ENCODE data around the gene MSI2.
"Not testable (repeated sequence)": the region's sequence is repeated elsewhere in the genome, so short reads cannot be mapped to it uniquely, and the experiment has no call there.

Gene MSI2

DNA sequence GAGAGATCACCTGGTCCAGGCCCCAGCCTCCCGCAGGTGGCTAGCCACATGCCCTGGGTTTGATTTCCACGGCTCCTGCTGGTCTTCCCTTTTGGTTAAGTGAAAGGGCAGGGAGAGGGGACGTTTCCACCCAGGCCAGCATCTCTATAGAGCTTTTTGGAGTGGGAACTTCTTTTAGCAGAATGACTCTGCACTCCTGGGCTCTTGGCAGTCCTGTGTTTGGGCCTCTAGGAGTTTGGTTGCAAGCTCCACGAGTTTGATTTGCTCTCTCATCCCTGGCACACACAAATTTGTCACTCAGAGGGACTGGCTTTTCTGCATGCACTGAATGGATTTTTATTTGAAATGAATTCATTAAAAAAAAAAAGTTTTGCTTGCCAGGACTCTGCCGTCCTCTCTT, 32.8 kb downstream of the MSI2 start:
- peaks cover 68% of the 10 kb centered on the region for H3K4me1 Mint-ChIP-seq
- ATAC-seq (no peak), DNase-seq (no peak)
- H3K4me3 Mint-ChIP-seq = no peak overlapping the region
- no peaks in the 10 kb centered on the region for H3K9me3 Mint-ChIP-seq
- no peak overlapping the region for H3K27ac Mint-ChIP-seq
- H3K27me3 Mint-ChIP-seq = no peaks in the 10 kb centered on the region

GRCh38 chr17:57289613-57290012, 33.3 kb downstream of the MSI2 start:
- Mint-ChIP-seq H3K27me3 (no peaks in the 10 kb centered on the region), H3K4me3 (no peak overlapping the region), H3K4me1 (peaks cover 68% of the 10 kb centered on the region), H3K27ac (no peak overlapping the region), H3K9me3 (no peaks in the 10 kb centered on the region)
- ATAC-seq (no peak), DNase-seq (no peak)

GRCh38 chr17:57290981-57291380, 34.7 kb downstream of the MSI2 start:
- H3K27me3 Mint-ChIP-seq = no peaks in the 10 kb centered on the region
- no peaks in the 10 kb centered on the region for H3K9me3 Mint-ChIP-seq
- no peak overlapping the region for H3K4me3 Mint-ChIP-seq
- ATAC-seq = no peak
- H3K27ac Mint-ChIP-seq = no peak overlapping the region
- DNase-seq = no peak
- H3K4me1 Mint-ChIP-seq = peaks cover 68% of the 10 kb centered on the region

DNA sequence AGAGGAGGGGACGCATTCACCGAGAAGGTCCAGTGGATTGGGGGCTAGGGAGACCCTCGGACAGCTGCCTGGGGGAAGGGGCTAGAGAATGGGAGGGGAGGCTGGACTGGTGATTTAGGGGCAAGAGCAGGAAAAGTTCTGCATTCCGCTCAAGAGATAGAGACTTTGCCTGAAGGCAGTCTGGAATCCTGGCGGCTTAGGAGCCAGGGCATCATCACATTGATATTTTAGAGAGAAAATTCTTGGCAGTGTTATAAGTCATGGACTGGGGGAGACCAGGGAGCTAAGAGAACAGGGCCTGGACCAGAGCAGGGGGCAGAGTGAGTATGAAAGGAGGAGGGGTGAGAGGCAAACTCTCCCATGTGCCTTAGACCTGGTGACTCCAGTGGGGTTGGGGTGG, 35.8 kb downstream of the MSI2 start:
- no peak overlapping the region for H3K4me3 Mint-ChIP-seq
- DNase-seq (no peak), ATAC-seq (no peak)
- no peaks in the 10 kb centered on the region for H3K27me3 Mint-ChIP-seq
- no peaks in the 10 kb centered on the region for H3K9me3 Mint-ChIP-seq
- H3K27ac Mint-ChIP-seq = peak overlapping the region in 1 of 2 donors; percentile 63
- H3K4me1 Mint-ChIP-seq = peaks cover 61% of the 10 kb centered on the region

GRCh38 chr17:57293077-57293476, 36.8 kb downstream of the MSI2 start:
- ATAC-seq = no peak
- no peak overlapping the region for H3K27ac Mint-ChIP-seq
- no peaks in the 10 kb centered on the region for H3K9me3 Mint-ChIP-seq
- no peak overlapping the region for H3K4me3 Mint-ChIP-seq
- H3K4me1 Mint-ChIP-seq = peaks cover 51% of the 10 kb centered on the region
- DNase-seq = no peak
- H3K27me3 Mint-ChIP-seq = no peaks in the 10 kb centered on the region

GRCh38 chr17:57294101-57294500, 37.8 kb downstream of the MSI2 start:
- Mint-ChIP-seq H3K9me3 (peaks cover 2 to 3% of the 10 kb centered on the region in 2 donors), H3K4me3 (no peak overlapping the region), H3K4me1 (peaks cover 44% of the 10 kb centered on the region), H3K27ac (peak overlapping the region in 1 of 2 donors; percentile 38), H3K27me3 (no peaks in the 10 kb centered on the region)
- DNase-seq (no peak), ATAC-seq (no peak)

GRCh38 chr17:57294629-57295501, 38.5 kb downstream of the MSI2 start:
- ATAC-seq (peak; percentile 96), DNase-seq (peak; percentile 41 to 42)
- H3K27ac Mint-ChIP-seq = peak overlapping the region in 1 of 2 donors; percentile 7
- H3K27me3 Mint-ChIP-seq = no peaks in the 10 kb centered on the region
- peaks cover 6 to 9% of the 10 kb centered on the region in 2 donors for H3K9me3 Mint-ChIP-seq
- peaks cover 36% of the 10 kb centered on the region for H3K4me1 Mint-ChIP-seq
- H3K4me3 Mint-ChIP-seq = peak overlapping the region; percentile 36 to 39

GRCh38 chr17:57295526-57296023, 39.3 kb downstream of the MSI2 start:
- H3K4me1 Mint-ChIP-seq = peaks cover 38% of the 10 kb centered on the region
- ATAC-seq (no peak), DNase-seq (no peak)

GRCh38 chr17:57296231-57296630, 39.9 kb downstream of the MSI2 start:
- peaks cover 20 to 22% of the 10 kb centered on the region in 2 donors for H3K9me3 Mint-ChIP-seq
- H3K4me1 Mint-ChIP-seq = peaks cover 44% of the 10 kb centered on the region
- H3K27me3 Mint-ChIP-seq = no peaks in the 10 kb centered on the region
- ATAC-seq = no peak
- DNase-seq = no peak
- no peak overlapping the region for H3K27ac Mint-ChIP-seq
- no peak overlapping the region for H3K4me3 Mint-ChIP-seq

More at GRCh38 chr17:57295526-57296023, 39.3 kb downstream of the MSI2 start:
- H3K4me3 Mint-ChIP-seq = peak overlapping the region; percentile 16 to 36
- H3K27ac Mint-ChIP-seq = no peak overlapping the region
- no peaks in the 10 kb centered on the region for H3K27me3 Mint-ChIP-seq
- H3K9me3 Mint-ChIP-seq = peaks cover 13 to 16% of the 10 kb centered on the region in 2 donors

DNA sequence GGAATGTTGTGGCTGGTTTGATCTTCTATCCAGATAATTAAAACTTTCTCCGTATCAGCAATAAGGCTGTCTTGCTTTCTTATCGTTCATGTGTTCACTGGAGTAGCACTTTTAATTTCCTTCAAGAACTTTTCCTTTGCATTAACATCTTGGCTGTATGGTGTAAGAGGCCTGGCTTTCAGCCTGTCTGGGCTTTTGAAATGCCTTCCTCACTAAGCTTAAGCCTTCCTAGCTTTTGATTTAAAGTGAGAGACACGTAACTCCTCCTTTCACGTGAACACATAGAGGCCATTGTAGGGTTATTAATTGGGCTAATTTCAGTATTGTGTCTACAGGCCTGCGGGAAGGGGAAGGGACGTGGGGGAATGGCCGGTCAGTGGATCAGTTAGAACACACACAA, 42.9 kb downstream of the MSI2 start:
- ATAC-seq = no peak
- DNase-seq = no peak
- no peak overlapping the region for H3K27ac Mint-ChIP-seq
- H3K4me3 Mint-ChIP-seq = no peak overlapping the region
- H3K27me3 Mint-ChIP-seq = no peaks in the 10 kb centered on the region
- peaks cover 53% of the 10 kb centered on the region for H3K4me1 Mint-ChIP-seq
- peaks cover 23 to 24% of the 10 kb centered on the region in 2 donors for H3K9me3 Mint-ChIP-seq

- Mint-ChIP-seq H3K9me3 (peaks cover 23 to 24% of the 10 kb centered on the region in 2 donors), H3K4me1 (peaks cover 39% of the 10 kb centered on the region)
- H3K27me3 Mint-ChIP-seq, ATAC-seq, DNase-seq, H3K27ac Mint-ChIP-seq, H3K4me3 Mint-ChIP-seq: not testable (repeated sequence)
Observed at GRCh38 chr17:57300592-57300991, 44.3 kb downstream of the MSI2 start.

GRCh38 chr17:57302690-57303465, 46.6 kb downstream of the MSI2 start:
- peak in 1 of 2 donors; percentile 17 for DNase-seq
- peaks cover 43% of the 10 kb centered on the region for H3K4me1 Mint-ChIP-seq
- H3K27ac Mint-ChIP-seq = peak overlapping the region in 1 of 2 donors; percentile 81
- H3K9me3 Mint-ChIP-seq = peaks cover 23 to 24% of the 10 kb centered on the region in 2 donors
- peak overlapping the region; percentile 27 to 60 for H3K4me3 Mint-ChIP-seq
- H3K27me3 Mint-ChIP-seq = no peaks in the 10 kb centered on the region
- ATAC-seq = peak; percentile 82

DNA sequence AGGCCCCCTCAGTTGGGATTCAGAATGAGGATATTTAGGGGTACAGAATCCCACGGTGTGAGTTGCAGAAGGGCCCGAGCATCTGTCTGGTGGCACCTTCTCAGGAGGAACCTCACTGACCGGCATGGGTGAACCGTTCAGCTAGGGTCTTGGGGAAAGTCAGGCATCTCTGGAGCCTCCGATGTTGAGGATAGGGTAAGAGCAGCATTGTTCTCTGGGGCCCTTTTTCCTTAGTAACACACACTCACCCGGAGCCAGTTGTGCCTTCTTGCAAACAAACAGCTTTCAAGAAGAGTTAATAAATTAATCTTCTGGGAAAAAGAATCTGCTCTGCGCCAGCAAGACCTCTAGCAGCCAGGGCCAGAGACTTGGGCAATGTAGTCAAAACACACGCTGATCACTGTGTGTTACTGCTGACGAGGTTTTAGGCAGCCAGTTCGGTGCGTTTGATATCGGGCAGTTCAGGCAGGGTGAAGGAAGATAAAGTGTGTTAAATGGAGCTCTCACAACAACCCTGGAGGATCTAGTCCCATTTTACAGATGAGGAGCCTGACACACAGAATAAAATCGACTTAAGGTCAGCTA, 48.9 kb downstream of the MSI2 start:
- ATAC-seq (no peak), DNase-seq (no peak)
- Mint-ChIP-seq H3K9me3 (peaks cover 11 to 13% of the 10 kb centered on the region in 2 donors), H3K27me3 (no peaks in the 10 kb centered on the region), H3K27ac (peak overlapping the region in 1 of 2 donors; percentile 82), H3K4me1 (peaks cover 65% of the 10 kb centered on the region), H3K4me3 (no peak overlapping the region)

GRCh38 chr17:57305908-57306504, 49.7 kb downstream of the MSI2 start:
- Mint-ChIP-seq H3K9me3 (peaks cover 4 to 6% of the 10 kb centered on the region in 2 donors), H3K4me3 (no peak overlapping the region), H3K27me3 (no peaks in the 10 kb centered on the region), H3K4me1 (peaks cover 61% of the 10 kb centered on the region), H3K27ac (peak overlapping the region in 1 of 2 donors; percentile 61)
- no peak for DNase-seq
- no peak for ATAC-seq

- Mint-ChIP-seq H3K9me3 (no peaks in the 10 kb centered on the region), H3K27me3 (no peaks in the 10 kb centered on the region), H3K27ac (peak overlapping the region in 1 of 2 donors; percentile 68), H3K4me1 (peaks cover 48% of the 10 kb centered on the region), H3K4me3 (no peak overlapping the region)
- ATAC-seq = no peak
- DNase-seq = no peak
Observed at GRCh38 chr17:57308543-57309186, 52.3 kb downstream of the MSI2 start.
